Amniotic stem cell (primary cell): ENCODE measurements around the gene NXT1.
"Not testable (repeated sequence)": the region's sequence is repeated elsewhere in the genome, so short reads cannot be mapped to it uniquely, and the experiment has no call there.

Experiments
- DNase-seq: peaks from one replicate; lab custom pipeline; 2025; lab: John Stamatoyannopoulos, UW

NXT1 gene

DNA sequence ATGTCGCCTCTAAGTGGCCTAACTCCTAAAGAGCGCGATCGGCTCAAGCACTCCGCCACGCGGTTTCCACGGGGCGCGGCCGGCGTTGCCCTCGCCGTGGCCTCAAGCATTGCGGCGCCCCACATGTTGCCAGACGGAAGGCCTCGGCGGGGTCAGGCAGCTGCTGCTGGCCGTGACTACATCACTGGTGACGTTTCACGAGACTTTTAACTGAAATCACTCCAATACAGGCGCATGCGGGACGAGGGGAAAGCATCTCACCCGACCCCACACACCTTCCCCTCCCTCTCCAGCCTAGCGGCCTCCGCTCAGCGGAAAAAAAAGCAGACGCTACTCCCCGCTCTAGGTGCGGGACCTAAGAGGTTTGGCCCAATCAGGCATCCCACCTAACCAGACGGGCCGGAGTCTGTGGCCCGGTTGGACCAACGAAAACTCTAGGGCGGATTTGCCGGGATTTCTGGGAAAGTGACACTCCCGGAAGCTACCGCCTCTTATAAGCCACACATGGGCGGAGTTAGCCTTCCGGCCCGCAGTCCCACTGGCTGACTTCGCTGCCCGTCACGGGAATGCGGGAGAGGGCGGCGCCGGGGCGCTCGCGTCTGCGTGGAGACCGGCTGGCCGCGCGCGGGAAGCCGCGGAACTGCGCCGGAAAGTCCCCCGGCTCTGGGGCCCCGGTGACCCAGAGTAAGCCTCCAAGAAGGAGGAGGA, at the start of gene NXT1:
NXT1 (plus strand) TSS at position 596 of the 708 bp plus-strand sequence. CDS start 3,251 bp downstream, outside the sequence.
- peak; percentile 96 for DNase-seq

DNA sequence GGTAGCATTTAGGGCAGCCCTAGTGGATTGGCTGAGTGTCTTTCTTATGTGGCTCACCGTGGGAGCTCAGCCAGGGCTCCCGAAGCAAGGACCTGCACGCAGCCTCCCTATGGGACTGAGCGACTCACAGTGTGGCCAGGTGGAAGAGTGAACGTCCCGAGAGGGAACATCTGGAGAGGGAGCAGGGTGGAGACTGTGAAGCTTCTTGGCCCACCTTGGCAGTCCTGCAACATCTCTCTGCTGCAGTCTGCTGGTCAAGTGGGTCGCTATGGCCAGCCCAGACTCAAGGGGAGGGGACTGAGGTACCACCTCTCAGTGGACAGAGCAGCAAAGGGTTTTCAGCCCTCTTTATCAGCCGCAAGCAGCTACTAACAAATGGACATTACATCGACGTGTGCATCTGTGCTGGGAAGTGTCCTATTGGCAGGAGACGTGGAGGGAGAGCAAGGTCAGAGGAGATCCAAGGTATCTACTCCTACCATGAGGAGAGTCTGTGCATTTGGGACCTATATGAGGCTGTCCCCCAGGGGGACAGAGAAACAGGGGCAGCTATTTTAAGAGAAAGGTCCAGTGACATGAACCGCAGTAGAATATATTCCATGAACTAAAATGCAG, 49.0 kb upstream of the NXT1 start:
- DNase-seq = no peak

DNA sequence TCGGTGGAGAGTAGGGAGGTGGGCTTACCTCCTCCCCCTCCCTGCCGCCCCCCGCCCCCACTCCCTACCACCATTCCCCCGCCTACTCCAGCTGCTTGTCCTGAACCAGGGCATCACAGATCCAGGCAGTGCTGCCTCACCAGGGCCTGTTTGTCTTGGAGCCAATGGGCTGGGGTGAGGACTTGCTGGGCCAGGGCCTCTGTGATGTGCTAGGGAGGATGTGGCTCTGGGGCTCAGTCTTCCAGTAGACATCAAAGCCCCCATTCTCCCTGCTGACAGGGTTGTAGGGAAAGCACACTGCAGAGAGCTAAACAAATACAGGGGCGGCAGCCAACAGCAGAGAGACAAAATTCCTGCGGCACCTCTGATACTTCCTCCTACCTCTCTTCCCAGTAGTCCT, 48.2 kb upstream of the NXT1 start:
- DNase-seq = no peak

DNA sequence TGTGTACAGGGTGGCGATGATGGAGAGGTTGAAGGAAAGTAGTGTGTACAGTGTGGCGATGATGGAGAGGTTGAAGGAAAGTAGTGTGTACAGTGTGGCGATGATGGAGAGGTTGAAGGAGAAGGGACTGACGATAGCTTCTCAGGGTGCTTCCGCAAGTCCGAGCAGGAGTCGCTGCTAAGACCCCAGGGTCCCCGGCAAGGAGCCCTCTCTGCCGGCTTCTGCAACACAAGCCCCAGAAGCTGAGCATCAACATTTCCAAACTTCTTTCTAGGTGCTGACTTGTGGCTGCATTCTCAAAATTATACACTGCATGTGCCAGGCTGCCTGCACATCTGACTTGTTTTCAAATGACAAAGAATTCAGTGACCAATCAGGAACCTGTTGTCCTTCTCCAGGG, 47.8 kb upstream of the NXT1 start:
- DNase-seq = no peak

DNA sequence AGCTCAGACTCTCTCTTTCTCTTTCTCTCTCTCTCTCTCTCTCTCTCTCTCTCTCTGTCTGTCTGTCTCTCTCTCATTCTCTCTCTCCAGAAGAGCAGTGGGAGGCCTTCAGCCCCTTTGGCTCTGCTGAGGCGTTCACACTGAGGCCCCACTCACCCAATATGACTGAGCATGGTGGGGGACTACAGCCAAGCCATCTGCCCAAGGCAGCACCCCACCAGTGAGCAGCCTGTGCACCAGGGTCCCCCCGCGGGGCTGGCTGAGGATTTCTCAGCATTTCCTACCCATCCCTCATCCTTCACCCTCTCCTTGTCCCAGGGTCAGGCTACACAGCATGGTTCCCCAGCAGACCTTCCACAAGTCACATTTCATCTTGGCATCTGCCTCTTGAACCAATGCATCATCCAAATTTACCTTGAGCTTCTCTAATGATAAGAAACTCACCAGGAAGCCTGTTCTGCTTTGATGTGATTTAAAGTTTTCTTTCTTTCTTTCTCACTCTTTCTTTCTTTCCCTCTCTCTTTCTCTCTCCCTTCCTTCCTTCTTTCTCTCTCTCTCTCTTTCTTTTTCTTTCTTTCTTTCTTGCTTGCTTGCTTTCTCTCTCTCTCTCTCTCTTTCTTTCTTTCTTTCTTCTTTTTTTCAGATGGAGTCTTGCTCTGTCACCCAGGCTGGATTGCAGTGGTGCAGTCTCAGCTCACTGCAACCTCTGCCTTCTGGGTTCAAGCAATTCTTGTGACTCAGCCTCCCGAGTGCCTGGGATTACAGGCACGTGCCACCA, 47.1 kb upstream of the NXT1 start:
- no peak for DNase-seq

DNA sequence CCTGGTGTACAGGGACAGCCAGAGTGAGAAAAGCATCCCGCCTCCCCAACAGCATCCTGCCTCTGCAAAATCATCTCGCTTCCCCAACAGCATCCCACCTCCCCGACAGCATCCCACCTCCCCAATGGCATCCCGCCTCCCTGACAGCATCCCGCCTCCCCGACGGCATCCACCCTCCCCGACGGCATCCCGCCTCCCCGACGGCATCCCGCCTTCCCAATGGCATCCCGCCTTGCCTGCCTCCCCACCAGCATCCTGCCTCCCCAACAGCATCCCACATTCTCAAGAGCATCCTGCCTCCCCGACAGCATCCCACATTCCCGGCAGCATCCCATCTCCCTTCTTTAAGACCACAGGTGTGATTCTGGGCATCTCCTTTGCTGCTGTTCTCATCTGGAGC, 46.0 kb upstream of the NXT1 start:
- no peak for DNase-seq

DNA sequence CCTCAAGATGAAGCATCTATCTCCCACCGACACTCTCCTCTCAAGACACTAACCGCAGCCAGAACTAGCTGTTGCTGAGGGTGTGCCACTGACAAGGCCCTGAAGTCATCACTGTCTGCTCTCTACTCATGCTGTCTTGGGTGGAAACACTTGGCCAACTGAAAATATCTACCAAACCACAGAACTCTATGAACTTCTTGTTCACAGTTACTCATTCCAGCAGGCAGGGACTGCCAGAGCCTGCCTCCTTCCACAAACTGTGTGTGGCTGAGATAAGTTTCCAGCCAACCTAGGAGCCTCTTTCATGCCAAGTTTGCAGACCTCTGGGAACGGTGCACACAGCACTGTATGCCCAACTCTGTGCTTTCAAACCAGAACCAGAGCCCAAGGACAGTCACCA, 45.5 kb upstream of the NXT1 start:
- no peak for DNase-seq

DNA sequence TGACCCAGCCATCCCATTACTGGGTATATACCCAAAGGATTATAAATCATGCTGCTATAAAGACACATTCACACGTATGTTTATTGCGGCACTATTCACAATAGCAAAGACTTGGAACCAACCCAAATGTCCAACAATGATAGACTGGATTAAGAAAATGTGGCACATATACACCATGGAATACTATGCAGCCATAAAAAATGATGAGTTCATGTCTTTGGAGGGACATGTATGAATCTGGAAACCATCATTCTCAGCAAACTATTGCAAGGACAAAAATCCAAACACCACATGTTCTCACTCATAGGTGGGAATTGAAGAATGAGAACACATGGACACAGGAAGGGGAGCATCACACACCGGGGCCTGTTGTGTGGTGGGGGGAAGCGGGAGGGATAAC, 43.2 kb upstream of the NXT1 start:
- DNase-seq = not testable (repeated sequence)

DNA sequence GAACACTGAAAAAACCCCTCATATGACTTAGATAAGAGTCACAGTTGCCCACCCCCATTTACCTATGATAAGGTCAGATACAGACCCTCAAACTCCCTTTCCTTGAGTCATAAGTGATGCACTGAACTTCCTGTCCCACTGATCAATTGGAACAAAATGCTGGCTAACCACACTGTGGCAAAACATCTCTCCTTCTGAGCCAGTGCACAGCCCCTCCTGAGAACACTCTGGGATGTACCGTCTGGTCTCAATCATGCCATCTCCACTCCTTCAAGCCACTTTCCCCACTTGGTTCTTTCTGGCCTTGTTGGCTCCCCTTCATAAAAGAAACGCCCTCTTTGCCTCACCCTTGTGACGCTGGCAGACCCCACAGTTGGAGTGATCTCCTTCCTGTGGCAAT, 42.6 kb upstream of the NXT1 start:
- no peak for DNase-seq

DNA sequence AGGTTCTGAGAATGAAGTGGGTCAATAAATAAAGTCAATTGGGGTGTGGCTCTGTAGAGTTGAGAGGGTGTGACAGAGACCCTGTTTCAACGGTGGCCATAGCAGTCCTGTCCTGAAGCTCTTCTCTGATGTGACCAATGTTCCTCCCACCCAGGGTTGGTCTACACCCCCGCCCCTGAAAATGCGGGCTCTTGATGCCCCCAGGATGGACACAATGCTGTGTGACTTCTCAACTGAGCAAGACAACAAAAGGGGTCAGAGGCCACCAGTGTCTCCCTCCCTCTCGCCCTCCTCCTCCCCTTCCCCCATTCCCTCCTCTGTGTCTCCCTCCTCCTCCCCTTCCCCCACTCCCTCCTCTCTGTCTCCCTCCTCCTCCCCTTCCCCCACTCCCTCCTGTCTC, 41.7 kb upstream of the NXT1 start:
- no peak for DNase-seq

DNA sequence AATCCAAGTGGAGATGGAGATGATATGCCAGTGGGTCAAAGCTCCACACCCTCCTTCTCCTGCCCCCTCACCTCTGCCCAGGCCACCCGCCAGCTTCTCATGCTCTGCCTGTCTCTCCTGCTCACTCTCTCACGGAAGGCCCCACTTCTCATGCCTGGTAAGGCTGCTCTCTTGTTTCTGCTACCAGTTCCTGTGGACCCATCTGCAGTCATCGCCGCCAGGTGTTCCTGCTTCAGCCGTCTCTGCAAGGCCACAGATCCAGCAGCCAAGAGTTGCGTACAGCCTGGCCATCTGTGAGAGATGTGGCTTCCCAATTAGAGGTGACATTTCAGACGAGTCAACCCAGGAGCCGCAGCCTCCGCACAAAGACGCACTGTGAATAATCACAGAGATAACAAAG, 40.8 kb upstream of the NXT1 start:
- no peak for DNase-seq

DNA sequence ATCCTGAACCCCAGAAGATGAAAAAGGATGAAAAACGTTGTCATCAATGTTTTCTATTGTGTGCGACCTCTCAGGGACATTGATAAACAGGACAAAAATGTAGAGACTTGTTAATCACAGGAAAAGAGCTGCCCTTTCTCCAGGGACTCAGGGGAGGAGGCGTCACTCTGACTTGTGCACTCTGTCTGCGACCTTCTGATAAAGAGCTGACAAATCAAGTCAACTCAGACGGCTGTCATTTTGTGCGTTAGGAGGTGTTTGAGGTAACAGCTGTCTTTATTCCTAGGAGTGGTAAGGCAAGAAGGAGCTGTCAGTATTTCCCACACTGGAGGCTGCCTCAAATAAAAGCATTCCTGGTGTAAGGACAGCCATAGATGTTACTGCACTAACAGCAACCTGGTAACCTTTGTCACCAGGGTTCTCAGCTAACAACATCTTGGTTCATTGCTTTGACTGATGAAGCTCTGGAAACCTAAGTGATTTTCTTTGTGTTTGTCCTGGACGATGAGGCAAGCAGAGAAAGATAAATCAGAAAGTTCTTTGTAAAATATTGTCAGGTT, 38.6 kb upstream of the NXT1 start:
- no peak for DNase-seq

DNA sequence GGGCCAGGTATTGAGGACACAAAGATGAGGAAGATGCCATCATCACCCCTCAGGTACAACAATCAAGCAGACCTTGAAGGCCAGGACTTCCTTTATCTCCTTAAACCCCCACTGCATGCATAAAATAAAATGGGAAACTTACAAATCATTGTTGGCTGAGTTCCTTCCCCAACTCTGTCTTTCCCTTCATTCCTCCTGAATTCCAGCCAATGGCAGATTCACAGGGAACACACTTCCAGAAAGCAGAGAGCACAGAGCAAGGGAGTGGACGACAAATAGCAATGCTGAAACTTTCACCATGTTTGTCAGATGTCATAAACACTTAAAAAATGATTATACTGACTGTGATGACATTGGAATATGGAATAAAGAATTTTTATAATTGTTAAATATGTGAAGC, 37.3 kb upstream of the NXT1 start:
- DNase-seq = no peak

DNA sequence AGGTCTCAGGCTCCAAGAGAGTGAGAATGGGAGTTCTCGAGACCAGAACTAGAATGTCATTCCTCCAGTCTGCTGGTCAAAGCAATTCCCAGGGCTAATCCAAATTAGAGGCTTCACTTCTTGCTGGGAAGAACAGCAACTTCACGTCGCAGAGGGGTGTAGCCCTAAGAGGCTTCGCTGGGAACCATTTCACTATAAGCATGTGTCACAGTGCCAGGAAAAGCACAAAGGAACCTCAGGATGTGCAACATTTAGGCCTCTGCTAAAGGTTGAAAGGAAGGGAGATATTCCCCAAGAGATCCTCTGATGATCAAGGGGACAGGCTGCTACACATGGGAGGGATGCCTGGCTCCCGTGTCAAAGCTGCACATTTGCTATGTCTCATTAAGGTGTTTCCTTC, 35.9 kb upstream of the NXT1 start:
- DNase-seq = no peak

DNA sequence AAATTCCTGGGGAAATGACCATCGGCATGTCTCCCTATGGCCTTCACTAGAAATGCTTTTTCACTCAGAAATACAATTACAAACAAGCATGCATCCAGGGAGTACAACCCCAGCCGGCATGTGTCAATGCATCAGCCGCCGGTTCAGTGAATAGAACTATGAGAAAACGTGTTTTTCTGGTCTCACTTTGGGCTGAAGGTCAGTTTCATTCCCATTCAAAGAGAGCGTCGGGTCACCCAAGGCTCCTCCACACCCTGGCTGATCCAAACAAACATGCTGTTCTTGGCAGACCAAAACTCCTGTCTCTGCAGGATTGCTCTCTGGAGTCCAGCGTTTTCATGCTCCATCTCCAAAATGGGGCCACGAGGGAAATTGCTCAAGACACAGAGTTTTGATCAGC, 35.5 kb upstream of the NXT1 start:
- DNase-seq = no peak

DNA sequence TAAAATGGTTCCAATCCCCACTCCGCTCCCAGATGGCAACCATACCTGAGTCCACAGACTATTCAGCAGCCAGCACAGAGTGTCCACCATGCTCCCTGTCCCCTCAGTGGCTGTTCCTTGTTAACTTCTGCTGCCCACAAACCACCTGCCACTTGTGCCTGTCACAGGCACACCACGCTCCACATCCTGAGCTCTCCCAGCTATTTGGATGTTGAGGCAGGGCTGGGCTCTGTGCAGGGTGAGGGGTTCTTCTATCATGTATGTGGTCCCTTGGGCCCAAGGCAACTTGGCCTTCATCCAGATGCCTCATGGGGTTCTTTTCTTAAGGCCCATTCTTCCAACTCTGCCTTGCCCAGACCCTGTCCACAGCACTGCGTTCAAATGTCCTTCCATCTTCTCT, 34.0 kb upstream of the NXT1 start:
- DNase-seq = no peak

DNA sequence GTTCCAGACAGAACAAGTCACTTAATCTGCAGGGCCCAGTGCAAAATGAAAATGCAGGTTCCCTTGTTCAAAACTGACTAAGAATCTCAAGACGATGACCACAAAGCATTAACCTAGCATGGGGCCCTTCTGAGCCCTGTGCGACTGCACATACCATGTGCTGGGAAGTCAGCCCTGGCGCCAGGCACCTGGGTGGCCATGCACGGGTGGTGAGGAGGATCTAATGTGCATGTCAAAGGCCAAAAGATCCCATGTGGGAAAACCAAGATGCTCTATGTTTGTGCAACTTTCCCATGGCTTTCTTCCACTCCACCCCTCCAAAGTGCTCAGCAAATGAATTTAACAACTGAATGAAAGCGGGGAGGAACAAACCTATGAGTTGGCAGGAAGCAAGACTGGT, 33.5 kb upstream of the NXT1 start:
- no peak for DNase-seq

DNA sequence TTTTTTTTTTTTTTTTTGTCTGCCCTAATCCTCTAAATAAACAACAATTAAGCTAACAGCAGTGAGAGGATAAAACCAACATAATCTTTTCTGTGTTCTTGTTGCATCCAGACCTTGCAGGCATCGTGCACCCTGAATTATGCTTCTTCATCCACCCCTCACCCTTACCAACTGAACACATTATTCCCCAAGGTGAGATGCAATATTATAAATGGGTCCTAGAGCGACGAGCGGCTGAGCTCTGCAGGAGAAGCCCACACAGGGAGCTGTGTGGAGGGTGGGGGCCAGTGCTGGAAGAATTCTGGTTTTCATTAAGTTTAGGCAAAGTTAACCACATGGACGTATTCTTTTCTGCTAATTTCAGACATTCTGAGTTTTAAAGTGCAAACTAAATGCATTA, 32.2 kb upstream of the NXT1 start:
- no peak for DNase-seq

DNA sequence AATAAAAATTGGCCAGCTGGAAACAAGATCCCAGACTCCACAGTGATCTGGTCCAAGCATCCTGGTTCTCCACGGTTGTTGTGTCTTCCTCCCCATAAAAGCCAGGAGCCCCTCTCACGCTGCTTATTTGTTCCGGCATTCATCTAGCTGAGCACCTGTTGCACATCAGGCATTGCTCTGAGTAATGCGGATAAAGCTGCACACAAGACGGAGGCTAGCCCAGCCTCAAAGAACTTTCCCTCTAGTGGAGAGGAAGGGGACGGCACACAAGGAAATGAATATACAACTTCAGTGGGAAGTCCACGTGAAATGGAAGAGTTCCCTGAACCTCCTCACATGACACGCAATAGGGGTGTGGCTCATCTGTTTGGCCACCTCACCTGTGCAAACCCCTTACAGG, 30.3 kb upstream of the NXT1 start:
- DNase-seq = no peak

DNA sequence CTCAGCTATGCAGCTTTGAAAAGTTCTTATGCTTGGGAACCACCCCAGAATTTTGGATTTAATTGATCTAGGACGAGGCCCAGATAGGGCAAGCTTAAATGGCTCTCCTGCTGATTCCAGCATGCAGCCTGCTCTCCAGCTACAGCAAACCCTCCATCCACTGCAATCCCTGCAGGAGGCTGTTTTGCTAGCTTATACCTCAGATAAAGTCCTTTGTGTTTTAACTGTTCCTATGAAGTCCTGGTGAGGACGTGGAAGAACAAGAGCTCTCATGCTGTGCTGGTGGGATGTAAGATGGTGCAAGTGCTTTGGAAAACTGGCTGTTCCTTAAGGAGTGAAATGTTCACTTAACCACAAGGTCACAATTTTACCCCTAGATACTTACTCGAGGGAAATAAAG, 25.5 kb upstream of the NXT1 start:
- no peak for DNase-seq

DNA sequence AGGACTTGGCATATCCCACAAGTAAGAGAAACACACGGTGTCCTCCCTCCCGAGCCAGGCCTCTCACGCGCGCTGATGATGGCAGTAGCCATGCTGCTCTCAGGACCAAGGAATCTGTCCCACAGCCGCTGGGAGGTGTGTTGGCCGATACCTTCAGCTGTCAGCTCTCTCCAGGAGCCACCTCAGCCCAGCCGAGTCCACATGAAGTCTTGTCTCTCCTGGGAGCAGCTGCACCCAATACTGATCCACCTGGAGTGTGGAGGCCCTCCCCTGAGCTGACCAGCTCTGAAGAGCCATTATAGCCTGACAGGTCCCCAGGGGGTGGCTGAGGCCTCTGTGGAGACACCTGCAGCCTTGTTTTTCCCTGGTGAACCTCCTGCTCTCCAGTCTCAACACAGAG, 23.8 kb upstream of the NXT1 start:
- DNase-seq = no peak

DNA sequence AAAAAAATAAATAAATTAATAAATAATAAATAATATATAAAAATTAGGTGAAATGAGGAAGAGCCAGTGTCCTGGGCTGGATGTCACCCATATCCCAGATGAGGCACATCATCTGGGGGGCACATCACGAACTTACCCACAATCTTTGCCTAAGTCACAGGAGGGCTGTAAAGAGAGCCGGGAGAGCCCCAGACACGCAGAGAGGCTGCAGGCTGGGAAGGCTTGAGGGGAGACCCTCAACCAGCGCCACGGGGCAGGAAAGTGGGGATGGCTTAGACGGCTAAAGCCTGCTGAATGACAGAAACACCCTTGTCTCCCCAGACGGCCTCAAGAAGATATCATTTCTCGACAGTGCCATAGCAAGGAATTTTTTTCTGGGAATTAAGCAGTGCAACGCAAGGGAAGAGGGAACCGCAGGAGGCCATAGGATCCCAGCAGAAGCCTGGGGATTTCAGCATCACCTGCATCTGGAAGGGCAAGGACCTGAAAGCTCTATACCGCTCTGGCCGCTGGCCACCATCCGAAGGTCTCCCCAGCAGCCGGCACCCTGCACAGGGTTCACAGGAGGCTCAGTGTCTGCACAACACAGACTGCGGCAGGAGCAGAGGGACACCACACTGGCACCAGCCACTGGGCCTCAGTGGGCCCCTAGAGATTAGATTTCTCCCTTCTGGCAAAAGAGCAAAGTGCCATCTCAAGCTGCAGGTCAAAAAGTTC, 22.8 kb upstream of the NXT1 start:
- no peak for DNase-seq
